Activated naive CD8-positive, alpha-beta T cell (primary cell): Measurements from ENCODE around the gene PLXNA1.

Experiments used
- H3K27ac Mint-ChIP-seq: one replicate; pipeline ENCODE4 v1.8.0; 2021; ENCODE audit warnings: mixed read lengths
- H3K27me3 Mint-ChIP-seq: one replicate; pipeline ENCODE4 v1.8.0; 2021; ENCODE audit warnings: mixed read lengths
- H3K36me3 Mint-ChIP-seq: one replicate; pipeline ENCODE4 v1.8.0; 2021; ENCODE audit warnings: mixed read lengths
- H3K4me1 Mint-ChIP-seq: one replicate; pipeline ENCODE4 v1.8.0; 2021; ENCODE audit warnings: low read depth, mixed read lengths
- H3K4me3 Mint-ChIP-seq: one replicate; pipeline ENCODE4 v1.8.0; 2021; ENCODE audit warnings: mild to moderate bottlenecking, mixed read lengths
- H3K9me3 Mint-ChIP-seq: one replicate; pipeline ENCODE4 v1.8.0; 2021; ENCODE audit warnings: low read depth, mixed read lengths

Gene PLXNA1

DNA sequence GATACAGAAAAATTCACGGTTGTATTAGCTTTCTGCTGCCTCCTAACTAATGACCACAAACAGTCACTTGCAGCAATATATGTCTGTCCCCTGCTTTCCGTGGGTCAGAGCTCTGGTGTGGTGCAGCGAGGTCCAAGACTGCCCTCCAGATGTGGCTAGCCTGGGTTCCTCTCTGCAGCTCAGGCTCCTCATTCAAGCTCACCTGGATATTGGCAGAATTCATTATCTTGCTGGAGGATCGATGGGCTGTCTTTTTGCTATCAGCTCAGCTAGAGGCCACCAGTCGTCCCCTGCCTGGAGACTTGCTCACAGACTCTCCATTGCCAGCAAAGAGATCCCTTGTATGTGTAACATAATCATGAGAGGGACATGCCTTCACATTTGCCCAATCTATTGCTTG, 12.8 kb upstream of the PLXNA1 start:
- Mint-ChIP-seq H3K27ac (no peak overlapping the region), H3K27me3 (peaks cover 10% of the 10 kb centered on the region), H3K9me3 (peaks cover 10% of the 10 kb centered on the region), H3K36me3 (peaks cover 6% of the 10 kb centered on the region), H3K4me3 (no peak overlapping the region), H3K4me1 (no peaks in the 10 kb centered on the region)

DNA sequence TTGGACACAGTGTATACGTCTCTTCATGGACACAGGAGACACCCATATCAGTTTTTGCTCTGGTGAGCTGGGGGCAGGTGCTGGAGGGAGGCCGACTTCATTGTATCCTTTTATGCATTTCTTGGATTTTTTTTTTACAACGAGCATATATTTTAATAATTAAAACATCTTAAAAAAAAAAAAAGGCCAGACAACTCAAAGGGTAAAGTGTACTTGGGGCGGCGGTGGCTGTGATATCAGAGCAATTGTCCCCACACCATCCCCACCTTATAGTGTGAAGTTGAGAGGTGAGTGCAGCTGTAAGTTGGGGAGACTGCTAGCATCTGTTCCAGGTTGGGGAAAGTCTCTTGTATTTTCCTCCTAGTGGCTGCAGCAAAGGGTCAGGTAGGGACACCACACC, 12.0 kb upstream of the PLXNA1 start:
- Mint-ChIP-seq H3K9me3 (peaks cover 13% of the 10 kb centered on the region), H3K36me3 (peaks cover 9% of the 10 kb centered on the region), H3K27me3 (peaks cover 11% of the 10 kb centered on the region), H3K27ac (no peak overlapping the region), H3K4me3 (no peak overlapping the region), H3K4me1 (no peaks in the 10 kb centered on the region)

DNA sequence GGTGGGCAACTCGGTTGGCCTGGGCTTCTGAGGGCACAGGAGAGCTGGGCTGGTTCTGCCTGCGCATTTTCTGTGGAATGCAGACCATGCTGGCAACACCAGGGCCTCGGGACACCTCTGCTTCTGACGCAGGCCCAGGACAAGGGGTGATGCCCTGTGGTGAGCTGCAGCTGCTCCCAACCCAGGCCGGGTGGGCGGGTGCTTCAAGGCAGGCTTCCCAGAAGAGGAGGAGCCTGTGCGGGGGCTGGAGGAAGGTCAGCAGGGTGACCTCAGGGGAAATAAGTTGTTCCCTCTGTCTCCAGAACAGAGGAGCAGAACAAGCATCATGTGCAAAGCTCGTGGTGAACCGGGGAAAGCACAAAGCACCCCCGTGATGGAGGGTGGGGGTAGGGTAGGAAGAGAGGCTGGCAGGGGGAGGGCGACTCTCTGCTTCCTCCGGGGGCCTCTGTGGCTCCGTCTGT, 11.0 kb upstream of the PLXNA1 start:
- peaks cover 11% of the 10 kb centered on the region for H3K27me3 Mint-ChIP-seq
- no peaks in the 10 kb centered on the region for H3K4me1 Mint-ChIP-seq
- no peak overlapping the region for H3K4me3 Mint-ChIP-seq
- H3K27ac Mint-ChIP-seq, result no peak overlapping the region
- peaks cover 9% of the 10 kb centered on the region for H3K36me3 Mint-ChIP-seq
- H3K9me3 Mint-ChIP-seq, result peaks cover 13% of the 10 kb centered on the region

DNA sequence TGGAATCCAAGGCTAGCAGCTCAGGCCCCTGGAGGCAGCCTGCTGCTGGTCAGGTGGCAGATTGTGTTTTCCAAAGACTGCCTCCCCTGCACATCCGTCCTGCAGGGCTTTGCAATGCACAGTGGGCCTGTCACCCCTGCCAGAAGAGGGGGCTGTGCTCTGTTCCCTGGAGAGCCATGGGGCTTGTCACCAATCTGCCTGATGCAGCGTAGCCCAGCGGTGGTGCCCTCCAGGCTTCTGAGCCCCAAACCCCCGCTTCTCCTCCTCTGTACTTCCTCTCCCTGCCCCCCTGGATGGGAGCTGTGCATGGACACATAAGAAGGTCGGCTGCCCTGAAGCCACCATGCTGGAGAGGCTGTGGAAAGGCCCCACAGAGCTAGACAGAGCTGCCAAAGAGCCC, 10.0 kb upstream of the PLXNA1 start:
- no peak overlapping the region for H3K27ac Mint-ChIP-seq
- H3K9me3 Mint-ChIP-seq, result peaks cover 13% of the 10 kb centered on the region
- no peak overlapping the region for H3K4me3 Mint-ChIP-seq
- peaks cover 11% of the 10 kb centered on the region for H3K27me3 Mint-ChIP-seq
- peaks cover 9% of the 10 kb centered on the region for H3K36me3 Mint-ChIP-seq
- no peaks in the 10 kb centered on the region for H3K4me1 Mint-ChIP-seq

DNA sequence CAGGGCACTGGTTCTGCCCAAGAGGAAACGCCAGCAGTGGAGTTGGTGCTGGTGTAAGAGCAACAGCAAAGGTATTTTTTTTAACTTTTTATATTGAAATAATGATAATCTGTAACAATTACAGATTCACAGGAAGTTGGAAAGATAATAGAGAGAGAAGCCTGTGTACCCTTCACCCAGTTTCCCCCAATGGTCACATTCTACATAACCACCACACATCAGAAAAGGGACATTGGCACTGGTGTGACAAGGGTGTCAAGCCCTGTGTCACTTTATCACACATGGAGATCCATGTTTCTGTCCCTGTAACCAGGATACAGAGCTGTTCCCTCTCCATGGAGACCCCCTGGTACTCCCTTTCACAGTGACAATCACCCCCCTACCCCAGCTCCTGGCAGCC, 9.1 kb upstream of the PLXNA1 start:
- Mint-ChIP-seq H3K36me3 (peaks cover 9% of the 10 kb centered on the region), H3K27me3 (peaks cover 17% of the 10 kb centered on the region), H3K4me1 (no peaks in the 10 kb centered on the region), H3K27ac (no peak overlapping the region), H3K9me3 (peaks cover 13% of the 10 kb centered on the region), H3K4me3 (no peak overlapping the region)

DNA sequence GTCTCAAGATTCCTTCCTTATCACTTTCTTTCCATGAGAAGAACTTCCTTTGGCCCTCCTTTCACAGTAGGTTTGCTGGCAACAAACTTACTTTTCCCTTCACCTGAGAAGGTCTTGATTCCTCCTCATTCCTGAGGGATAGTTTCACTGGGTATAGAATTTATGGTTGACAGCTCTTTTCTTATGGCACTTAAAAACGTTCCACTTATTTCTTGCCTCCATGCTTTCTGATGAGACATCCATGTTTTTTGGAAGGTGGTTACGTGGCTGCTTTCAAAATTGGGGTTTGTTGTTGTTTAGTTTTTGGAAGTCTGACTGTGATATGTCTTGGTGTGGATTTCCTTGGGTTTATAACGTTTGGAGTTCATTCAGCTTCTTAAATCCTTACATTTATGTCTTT, 8.2 kb upstream of the PLXNA1 start:
- H3K27me3 Mint-ChIP-seq, result peaks cover 17% of the 10 kb centered on the region
- peaks cover 1% of the 10 kb centered on the region for H3K4me1 Mint-ChIP-seq
- H3K4me3 Mint-ChIP-seq, result no peak overlapping the region
- H3K27ac Mint-ChIP-seq, result no peak overlapping the region
- peaks cover 13% of the 10 kb centered on the region for H3K9me3 Mint-ChIP-seq
- H3K36me3 Mint-ChIP-seq, result peaks cover 9% of the 10 kb centered on the region

DNA sequence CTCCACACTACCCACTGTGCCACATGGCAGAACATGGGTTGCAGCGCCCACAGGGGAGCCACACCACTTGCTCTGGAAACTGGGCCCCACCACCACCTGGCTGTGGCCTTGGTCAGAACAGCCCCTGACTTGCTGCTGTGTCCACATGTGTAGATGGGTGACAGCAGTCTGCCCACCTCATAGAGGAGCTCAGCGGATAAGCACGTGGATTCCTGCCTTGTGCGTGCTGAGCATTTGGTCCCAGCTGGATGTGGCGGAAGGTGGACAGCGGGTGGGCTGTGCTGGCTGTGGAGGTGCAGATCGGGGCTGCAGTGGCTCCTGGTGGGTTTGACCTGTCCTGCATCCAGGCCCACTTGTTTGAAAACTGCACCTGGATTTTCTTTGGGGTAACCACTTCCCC, 6.0 kb upstream of the PLXNA1 start:
- no peak overlapping the region for H3K4me3 Mint-ChIP-seq
- H3K27me3 Mint-ChIP-seq, result peaks cover 14% of the 10 kb centered on the region
- peaks cover 9% of the 10 kb centered on the region for H3K36me3 Mint-ChIP-seq

DNA sequence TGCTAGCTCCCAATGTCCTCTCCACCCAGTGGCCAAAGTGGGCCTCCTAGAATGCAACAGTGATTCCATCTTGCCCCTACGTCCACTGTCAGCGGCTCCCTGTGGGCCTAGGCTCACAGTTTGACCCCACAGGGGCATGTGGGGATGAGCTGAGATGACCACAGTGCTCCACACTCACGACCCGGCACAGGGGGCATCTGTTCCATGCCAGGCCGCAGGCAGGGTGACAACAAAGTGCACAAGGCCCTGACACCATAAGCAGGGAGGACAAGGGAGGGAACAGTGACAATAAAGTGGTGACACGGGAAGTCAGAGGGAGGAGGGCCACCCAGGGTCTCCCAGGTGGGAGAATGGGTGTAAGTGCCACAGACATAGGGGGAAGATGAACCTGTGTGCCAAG, 5.1 kb upstream of the PLXNA1 start:
- H3K36me3 Mint-ChIP-seq, result peaks cover 9% of the 10 kb centered on the region
- peaks cover 14% of the 10 kb centered on the region for H3K27me3 Mint-ChIP-seq
- no peak overlapping the region for H3K27ac Mint-ChIP-seq
- peaks cover 11% of the 10 kb centered on the region for H3K4me1 Mint-ChIP-seq
- H3K9me3 Mint-ChIP-seq, result peaks cover 13% of the 10 kb centered on the region
- no peak overlapping the region for H3K4me3 Mint-ChIP-seq

More for the DNA sequence above, 6.0 kb upstream of the PLXNA1 start:
- no peak overlapping the region for H3K27ac Mint-ChIP-seq
- peaks cover 8% of the 10 kb centered on the region for H3K4me1 Mint-ChIP-seq
- peaks cover 13% of the 10 kb centered on the region for H3K9me3 Mint-ChIP-seq

DNA sequence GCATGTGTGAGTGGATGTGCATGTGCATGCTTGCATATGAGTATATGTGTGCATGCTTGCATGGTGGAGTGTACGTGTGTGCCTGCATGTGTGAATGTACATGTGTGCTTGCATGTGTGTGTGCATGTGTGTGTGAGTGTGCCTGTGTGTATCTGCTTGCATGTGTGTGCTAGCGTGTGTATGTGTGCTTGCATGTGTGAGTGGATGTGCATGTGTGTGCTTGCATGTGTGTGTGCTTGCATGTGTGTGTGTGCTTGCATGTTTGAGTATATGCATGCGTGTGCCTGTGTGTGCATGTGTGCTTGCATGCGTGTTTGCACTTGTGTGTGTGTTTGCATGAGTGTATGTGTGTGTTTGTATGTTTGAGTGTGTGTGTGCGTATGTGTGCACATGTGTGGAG, 4.6 kb upstream of the PLXNA1 start:
- peaks cover 11% of the 10 kb centered on the region for H3K4me1 Mint-ChIP-seq
- peaks cover 14% of the 10 kb centered on the region for H3K27me3 Mint-ChIP-seq
- H3K27ac Mint-ChIP-seq, result no peak overlapping the region
- H3K36me3 Mint-ChIP-seq, result peaks cover 9% of the 10 kb centered on the region
- no peak overlapping the region for H3K4me3 Mint-ChIP-seq
- peaks cover 13% of the 10 kb centered on the region for H3K9me3 Mint-ChIP-seq

DNA sequence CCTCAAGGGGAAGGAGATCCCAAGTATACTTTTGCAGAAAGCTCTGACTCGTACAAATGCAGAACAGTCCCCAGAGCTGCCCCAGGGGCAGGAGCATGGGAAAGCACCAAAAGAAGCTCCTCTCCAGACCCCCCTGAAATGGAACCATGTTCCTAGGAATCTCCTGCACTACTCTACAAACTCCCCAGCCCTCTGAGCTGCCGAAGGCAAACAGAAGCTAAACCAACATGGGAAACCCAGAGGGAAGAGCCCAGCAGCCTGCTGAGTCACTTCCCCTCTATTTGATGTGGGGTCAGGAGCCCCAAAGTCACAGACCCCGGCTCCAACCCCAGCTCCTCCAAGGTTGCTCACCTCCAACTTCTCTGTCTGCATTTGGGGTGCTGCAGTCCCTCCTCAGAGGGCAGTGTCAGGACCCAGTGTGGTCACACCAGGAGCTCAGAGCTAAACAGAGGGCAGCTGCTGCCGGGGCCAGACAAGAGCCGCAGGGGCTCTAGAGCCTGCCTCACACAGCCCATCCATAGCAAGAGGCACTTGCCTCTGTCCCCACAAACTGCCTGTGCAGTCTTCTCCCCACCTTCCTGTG, 3.8 kb upstream of the PLXNA1 start:
- peaks cover 11% of the 10 kb centered on the region for H3K4me1 Mint-ChIP-seq
- H3K27ac Mint-ChIP-seq, result no peak overlapping the region
- H3K9me3 Mint-ChIP-seq, result peaks cover 12% of the 10 kb centered on the region
- H3K27me3 Mint-ChIP-seq, result peaks cover 13% of the 10 kb centered on the region
- H3K4me3 Mint-ChIP-seq, result no peak overlapping the region
- H3K36me3 Mint-ChIP-seq, result peaks cover 9% of the 10 kb centered on the region

DNA sequence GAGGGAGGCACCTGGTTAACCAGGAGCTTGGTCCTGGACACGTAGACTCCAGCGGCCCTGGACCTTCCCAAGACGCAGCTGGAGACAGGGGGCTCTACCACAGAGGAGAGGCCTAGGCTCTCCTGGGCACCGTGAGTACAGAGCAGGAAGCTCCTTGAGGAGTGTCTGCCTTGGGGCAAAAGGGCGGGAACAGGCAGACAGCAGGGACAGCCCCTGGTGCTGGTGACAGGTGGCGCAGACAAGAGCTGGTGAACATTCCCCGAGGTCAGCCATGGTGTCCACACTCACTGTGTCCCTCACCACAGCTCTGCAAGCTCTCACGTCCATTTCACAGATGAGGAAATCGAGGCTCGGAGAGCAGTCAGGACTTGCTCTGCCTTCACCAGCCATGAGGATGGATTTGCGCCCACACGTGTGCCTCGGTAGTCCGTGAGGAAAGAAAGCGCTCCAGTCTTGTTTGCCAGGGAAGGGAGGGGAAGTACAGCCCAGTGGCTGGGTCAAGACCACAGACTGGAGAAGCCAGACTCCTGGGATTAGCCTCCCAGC, 2.6 kb upstream of the PLXNA1 start:
- peaks cover 13% of the 10 kb centered on the region for H3K4me1 Mint-ChIP-seq
- peaks cover 6% of the 10 kb centered on the region for H3K27me3 Mint-ChIP-seq
- peaks cover under 1% of the 10 kb centered on the region for H3K9me3 Mint-ChIP-seq
- H3K36me3 Mint-ChIP-seq, result peaks cover under 1% of the 10 kb centered on the region
- no peak overlapping the region for H3K27ac Mint-ChIP-seq
- no peak overlapping the region for H3K4me3 Mint-ChIP-seq

DNA sequence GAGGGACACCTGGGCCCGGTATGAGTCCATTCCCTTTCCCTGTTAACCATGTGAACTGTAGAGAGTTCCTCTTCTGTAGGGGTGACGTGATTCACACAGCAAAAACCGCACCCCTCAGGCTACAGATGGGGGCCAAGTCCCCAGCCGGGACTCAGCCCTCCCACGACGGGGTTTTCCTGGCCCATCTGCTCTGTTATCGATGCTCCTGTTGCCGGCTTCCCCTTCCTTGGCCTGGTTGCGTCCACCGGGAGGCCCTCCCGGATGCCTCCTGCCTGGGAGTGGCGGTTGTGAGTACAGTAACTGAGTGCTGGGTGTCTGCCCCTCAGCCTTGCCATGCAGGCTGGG, 817 bp upstream of the PLXNA1 start:
- Mint-ChIP-seq H3K27ac (peak overlapping the region; percentile 82), H3K4me3 (peak overlapping the region; percentile 85), H3K27me3 (peaks cover 6% of the 10 kb centered on the region), H3K9me3 (no peaks in the 10 kb centered on the region), H3K4me1 (peaks cover 13% of the 10 kb centered on the region), H3K36me3 (no peaks in the 10 kb centered on the region)

DNA sequence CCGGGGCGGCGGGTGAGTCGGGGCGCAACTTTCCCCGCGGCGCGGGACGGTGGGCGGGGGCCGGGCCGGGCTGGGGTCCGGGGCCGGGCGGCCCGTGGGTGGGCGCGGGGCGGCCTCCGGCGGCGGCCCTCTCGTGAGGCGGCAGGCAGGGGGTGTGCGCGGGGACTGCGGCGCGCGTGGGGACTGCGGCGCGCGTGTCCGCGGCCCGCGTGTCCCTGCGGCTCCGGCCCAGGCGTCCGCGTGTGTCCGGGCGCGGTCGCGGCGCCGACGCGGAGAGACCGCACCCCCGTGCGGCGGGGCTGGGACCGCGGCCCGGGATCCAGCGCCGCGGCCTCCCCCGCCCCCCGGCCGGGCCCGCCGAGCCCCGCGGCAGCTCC, 349 bp downstream of the PLXNA1 start:
- Mint-ChIP-seq H3K9me3 (no peaks in the 10 kb centered on the region), H3K36me3 (no peaks in the 10 kb centered on the region), H3K4me1 (peaks cover 13% of the 10 kb centered on the region), H3K27me3 (peaks cover 4% of the 10 kb centered on the region), H3K27ac (no peak overlapping the region), H3K4me3 (no peak overlapping the region)

DNA sequence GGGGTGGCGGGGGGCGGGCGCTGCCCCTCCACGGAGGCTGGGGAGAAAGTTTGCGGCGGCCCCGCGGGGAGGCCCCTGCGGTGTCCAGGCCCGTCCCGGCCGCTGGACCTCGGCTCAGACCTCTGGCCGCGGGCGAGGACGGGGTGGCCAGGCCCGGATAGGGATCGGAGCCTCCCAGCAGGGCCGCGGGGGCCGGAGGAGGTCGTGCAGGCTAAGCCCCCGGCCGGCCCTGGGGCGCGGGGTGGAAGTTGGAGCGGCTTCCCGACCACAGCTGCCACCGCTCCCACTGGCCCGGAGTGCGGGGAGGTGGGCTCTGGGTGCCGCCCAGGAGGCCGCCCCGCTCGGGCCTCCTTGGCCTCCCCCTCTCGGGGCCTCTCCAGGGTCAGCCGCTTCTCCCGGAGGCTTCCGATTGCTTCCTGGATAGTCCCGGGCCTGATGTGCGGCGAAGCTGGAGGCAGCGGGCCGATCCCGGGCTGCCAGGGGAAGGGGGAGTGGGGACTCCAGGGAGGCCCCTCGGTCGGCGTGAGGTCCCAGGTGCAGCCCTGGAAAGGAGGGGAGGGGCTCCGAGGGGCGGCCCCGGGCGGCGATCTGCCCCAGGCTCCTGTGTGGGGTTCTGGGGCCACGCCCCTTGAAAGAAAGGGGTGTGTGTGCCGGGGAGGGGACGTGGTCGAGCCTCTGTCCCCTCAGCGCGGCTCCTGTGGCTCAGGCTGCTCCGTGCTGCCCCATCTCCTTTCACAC, 907 bp downstream of the PLXNA1 start:
- Mint-ChIP-seq H3K4me1 (peaks cover 13% of the 10 kb centered on the region), H3K27ac (no peak overlapping the region), H3K36me3 (no peaks in the 10 kb centered on the region), H3K4me3 (peak overlapping the region; percentile 78), H3K27me3 (no peaks in the 10 kb centered on the region), H3K9me3 (no peaks in the 10 kb centered on the region)

DNA sequence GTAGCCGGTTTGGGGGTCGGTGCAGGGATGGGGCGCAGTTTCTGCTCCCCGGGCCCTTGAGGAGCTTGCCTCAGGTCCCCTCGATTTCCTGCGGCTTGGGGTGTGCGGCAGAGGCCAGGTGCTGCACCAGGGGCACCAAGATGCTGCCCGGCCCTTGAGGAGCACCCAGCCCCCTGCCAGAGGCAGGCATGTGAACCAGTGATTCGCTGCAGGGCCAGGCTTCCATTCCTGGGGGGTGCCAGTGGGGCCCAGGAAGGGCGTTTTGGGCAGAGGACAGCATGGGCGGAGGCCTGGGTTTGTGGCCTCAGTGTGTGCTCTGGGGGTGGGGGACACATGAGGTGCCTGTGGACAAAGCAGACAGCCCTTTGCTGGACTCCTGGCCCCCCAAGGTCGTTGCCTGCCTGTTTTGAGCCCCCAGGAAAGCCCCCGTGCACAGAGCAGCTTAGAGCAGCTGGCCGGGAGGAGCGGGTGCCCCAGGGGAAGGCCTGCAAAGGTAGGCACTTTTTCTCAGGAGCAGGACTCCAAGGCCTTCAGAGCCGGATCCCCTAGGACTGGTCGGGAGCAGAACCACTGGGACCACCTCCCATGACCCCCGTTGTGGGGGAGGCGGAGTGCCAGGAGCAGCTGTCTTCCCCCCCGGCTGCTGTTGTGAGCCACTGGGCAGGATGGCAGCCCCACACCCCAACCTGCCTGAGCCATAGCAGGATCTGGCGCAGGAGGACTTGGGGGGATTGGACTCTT, 1.6 kb downstream of the PLXNA1 start:
- no peak overlapping the region for H3K27ac Mint-ChIP-seq
- peaks cover 11% of the 10 kb centered on the region for H3K4me1 Mint-ChIP-seq
- H3K36me3 Mint-ChIP-seq, result peaks cover 2% of the 10 kb centered on the region
- H3K9me3 Mint-ChIP-seq, result no peaks in the 10 kb centered on the region
- H3K4me3 Mint-ChIP-seq, result peak overlapping the region; percentile 78
- H3K27me3 Mint-ChIP-seq, result no peaks in the 10 kb centered on the region
